Vagina (tissue), 2 donors: ENCODE results near the gene ANKRD36C.
"Not testable (repeated sequence)": the region's sequence is repeated elsewhere in the genome, so short reads cannot be mapped to it uniquely, and the experiment has no call there.

ENCODE experiments used
- POLR2A ChIP-seq, 2 donors: fragments of 450-650 bp; IDR thresholded peaks; one replicate each; pipeline ENCODE4 v1.6.1; 2017; ENCODE audit warnings: antibody characterized with exemption in 2 of 2, mild to moderate bottlenecking in 2 of 2, moderate library complexity in 2 of 2
- POLR2AphosphoS5 ChIP-seq, 2 donors: sonication (generic); formaldehyde crosslinking; IDR thresholded peaks; one replicate each; pipeline ENCODE4 v1.9.0; 2017; ENCODE audit warnings: antibody characterized with exemption in 2 of 2, mild to moderate bottlenecking in 2 of 2, low read depth in 1 of 2; ENCODE audit not compliant: insufficient read depth in 1 of 2

DNA sequence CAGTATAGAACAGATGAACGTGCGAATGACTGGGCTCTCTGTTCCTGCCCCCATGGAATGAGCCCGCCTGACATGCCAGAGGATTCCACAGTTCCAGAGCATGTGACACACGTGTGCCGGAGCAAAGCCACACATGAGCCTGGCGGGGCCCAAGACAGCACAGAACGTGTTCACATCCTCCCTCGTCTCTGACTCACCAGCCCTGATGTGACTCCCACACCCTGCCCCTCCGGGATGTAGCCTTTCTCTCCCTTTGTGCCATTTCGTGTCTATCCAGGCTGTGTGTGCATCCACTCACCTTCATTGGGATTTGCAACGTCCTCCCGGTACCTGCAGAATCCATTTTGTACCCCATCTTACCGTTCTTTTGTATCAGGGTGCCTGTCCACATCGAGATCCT lies 43.9 kb upstream of the ANKRD36C start:
- not testable (repeated sequence) for TF ChIP-seq POLR2A (IDR thresholded peaks at IDR 0.05); POLR2AphosphoS5 (IDR thresholded peaks at IDR 0.05; ENCODE audit: insufficient read depth in 1 of 2, low read depth in 1 of 2)
